Kidney epithelial cell (primary cell): ENCODE measurements around the gene EIF4E1B. TPM values are rescaled to one million over a fixed set of nuclear protein-coding genes. Genes with fewer than 3 reads are reported as not detected.

Source experiments
- DNase-seq: peaks from one replicate; pipeline ENCODE4 v3.0.0-alpha.2; 2010; ENCODE audit warnings: low read depth
- H3K27me3 ChIP-seq: 2 replicates; pipeline ENCODE4 v1.6.0; 2011; ENCODE audit warnings: low read length; ENCODE audit not compliant: control insufficient read depth, insufficient read depth
- H3K36me3 ChIP-seq: 2 replicates; pipeline ENCODE4 v1.5.1; 2011; ENCODE audit warnings: low read length; ENCODE audit not compliant: control insufficient read depth, insufficient read depth
- H3K4me3 ChIP-seq: 2 replicates; pipeline ENCODE4 v1.5.1; 2011; ENCODE audit warnings: low read depth, mild to moderate bottlenecking, control low read depth, low read length
- total RNA-seq: library from RNA; depleted of rRNA; stranded (reverse); fragments of >200 nt; gene quantifications from 2 replicates; pipeline ENCODE4 v1.2.3, GENCODE V29; 2015
- TF ChIP-seq, protein P1 (sequence below): IDR thresholded peaks from 2 replicates; pipeline ENCODE4 v1.5.1; 2011; ENCODE audit warnings: mild to moderate bottlenecking, moderate library complexity, low read length, control low read depth, inconsistent platforms; ENCODE audit not compliant: insufficient read depth, poor library complexity, severe bottlenecking

The EIF4E1B gene
- total RNA-seq, 1 donor from 2014 or later, result not detected

- no peak for DNase-seq
- TF ChIP-seq, protein P1, sequence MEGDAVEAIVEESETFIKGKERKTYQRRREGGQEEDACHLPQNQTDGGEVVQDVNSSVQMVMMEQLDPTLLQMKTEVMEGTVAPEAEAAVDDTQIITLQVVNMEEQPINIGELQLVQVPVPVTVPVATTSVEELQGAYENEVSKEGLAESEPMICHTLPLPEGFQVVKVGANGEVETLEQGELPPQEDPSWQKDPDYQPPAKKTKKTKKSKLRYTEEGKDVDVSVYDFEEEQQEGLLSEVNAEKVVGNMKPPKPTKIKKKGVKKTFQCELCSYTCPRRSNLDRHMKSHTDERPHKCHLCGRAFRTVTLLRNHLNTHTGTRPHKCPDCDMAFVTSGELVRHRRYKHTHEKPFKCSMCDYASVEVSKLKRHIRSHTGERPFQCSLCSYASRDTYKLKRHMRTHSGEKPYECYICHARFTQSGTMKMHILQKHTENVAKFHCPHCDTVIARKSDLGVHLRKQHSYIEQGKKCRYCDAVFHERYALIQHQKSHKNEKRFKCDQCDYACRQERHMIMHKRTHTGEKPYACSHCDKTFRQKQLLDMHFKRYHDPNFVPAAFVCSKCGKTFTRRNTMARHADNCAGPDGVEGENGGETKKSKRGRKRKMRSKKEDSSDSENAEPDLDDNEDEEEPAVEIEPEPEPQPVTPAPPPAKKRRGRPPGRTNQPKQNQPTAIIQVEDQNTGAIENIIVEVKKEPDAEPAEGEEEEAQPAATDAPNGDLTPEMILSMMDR, result no peak
- Histone ChIP-seq H3K36me3 (no peaks in the 10 kb centered on the region), H3K4me3 (no peak overlapping the region), H3K27me3 (peaks cover 14% of the 10 kb centered on the region)
Measured at GRCh38 chr5:176639981-176640380, 9.5 kb downstream of the EIF4E1B start.

GRCh38 chr5:176640616-176641015, 10.1 kb downstream of the EIF4E1B start:
- DNase-seq, result no peak
- H3K36me3 ChIP-seq, result no peaks in the 10 kb centered on the region
- peaks cover 12% of the 10 kb centered on the region for H3K27me3 ChIP-seq
- no peak overlapping the region for H3K4me3 ChIP-seq
- TF ChIP-seq, protein P1, result no peak

GRCh38 chr5:176642675-176643490, 12.4 kb downstream of the EIF4E1B start:
- Histone ChIP-seq H3K27me3 (peaks cover 4% of the 10 kb centered on the region), H3K4me3 (no peak overlapping the region), H3K36me3 (no peaks in the 10 kb centered on the region)
- DNase-seq, result no peak
- TF ChIP-seq, protein P1, result no peak

- Histone ChIP-seq H3K4me3 (no peak overlapping the region), H3K27me3 (peaks cover 3% of the 10 kb centered on the region), H3K36me3 (no peaks in the 10 kb centered on the region)
- no peak for DNase-seq
- TF ChIP-seq, protein P1, result no peak
Measured at GRCh38 chr5:176643491-176644219, 13.2 kb downstream of the EIF4E1B start.

DNA sequence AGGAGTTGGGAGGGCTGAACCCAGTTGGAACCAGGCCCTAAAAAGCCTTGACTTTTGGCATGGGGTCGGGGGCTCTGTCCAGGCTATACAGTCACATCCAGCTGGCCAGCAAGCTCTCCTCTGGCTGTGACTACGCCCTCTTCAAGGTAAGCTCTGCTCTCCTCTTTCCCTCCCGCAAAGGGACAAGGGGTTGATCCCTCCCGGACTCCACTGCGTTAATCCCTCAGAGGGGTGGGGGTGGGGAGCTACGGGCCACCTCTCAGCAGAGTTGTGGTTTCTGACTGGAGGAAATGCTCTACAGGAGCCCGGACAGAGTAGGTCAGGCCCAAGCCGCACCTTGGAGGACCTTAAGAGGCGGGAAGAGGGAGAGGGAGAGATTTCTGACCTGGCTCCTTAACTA, 13.8 kb downstream of the EIF4E1B start:
- H3K27me3 ChIP-seq, result peaks cover 3% of the 10 kb centered on the region
- DNase-seq, result no peak
- no peaks in the 10 kb centered on the region for H3K36me3 ChIP-seq
- TF ChIP-seq, protein P1, result no peak
- no peak overlapping the region for H3K4me3 ChIP-seq
